GM18867 (cell line): ENCODE data around the gene PRKACA.
"Not testable (repeated sequence)": the region's sequence is repeated elsewhere in the genome, so short reads cannot be mapped to it uniquely, and the experiment has no call there.

ENCODE experiments used
- ATAC-seq: cut with Tn5 transposase; IDR thresholded peaks from one replicate; pipeline ENCODE4 v1.9.1; 2021; ENCODE audit warnings: mild to moderate bottlenecking, moderate library complexity; ENCODE audit not compliant: unreplicated experiment

PRKACA gene

DNA sequence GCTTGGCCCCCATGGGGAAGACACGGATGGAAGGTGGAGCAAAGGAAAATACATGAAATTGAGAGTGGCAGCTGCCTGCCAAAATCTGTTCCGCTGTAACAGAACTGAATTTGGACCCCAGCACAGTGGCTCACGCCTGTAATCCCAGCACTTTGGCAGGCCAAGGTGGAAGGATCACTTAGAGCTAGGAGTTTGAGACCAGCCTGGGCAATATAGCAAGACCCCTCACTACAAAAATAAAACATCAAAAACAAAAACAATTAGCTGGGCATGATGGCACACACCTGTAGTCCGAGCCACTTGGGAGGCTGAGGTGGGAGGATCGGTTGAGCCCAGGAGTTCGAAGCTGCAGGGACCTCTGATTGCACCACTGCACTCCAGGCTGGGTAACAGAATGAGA, 65.1 kb downstream of the PRKACA start:
- ATAC-seq = no peak

- ATAC-seq = no peak
Measured at GRCh38 chr19:14051980-14052379, 65.6 kb downstream of the PRKACA start.

- ATAC-seq = not testable (repeated sequence)
Measured at GRCh38 chr19:14050961-14051360, 66.6 kb downstream of the PRKACA start.

GRCh38 chr19:14050512-14050911, 67.0 kb downstream of the PRKACA start:
- no peak for ATAC-seq

GRCh38 chr19:14048443-14049153, 69.0 kb downstream of the PRKACA start:
- ATAC-seq = no peak

- ATAC-seq = not testable (repeated sequence)
Measured at GRCh38 chr19:14047866-14048265, 69.7 kb downstream of the PRKACA start.

DNA sequence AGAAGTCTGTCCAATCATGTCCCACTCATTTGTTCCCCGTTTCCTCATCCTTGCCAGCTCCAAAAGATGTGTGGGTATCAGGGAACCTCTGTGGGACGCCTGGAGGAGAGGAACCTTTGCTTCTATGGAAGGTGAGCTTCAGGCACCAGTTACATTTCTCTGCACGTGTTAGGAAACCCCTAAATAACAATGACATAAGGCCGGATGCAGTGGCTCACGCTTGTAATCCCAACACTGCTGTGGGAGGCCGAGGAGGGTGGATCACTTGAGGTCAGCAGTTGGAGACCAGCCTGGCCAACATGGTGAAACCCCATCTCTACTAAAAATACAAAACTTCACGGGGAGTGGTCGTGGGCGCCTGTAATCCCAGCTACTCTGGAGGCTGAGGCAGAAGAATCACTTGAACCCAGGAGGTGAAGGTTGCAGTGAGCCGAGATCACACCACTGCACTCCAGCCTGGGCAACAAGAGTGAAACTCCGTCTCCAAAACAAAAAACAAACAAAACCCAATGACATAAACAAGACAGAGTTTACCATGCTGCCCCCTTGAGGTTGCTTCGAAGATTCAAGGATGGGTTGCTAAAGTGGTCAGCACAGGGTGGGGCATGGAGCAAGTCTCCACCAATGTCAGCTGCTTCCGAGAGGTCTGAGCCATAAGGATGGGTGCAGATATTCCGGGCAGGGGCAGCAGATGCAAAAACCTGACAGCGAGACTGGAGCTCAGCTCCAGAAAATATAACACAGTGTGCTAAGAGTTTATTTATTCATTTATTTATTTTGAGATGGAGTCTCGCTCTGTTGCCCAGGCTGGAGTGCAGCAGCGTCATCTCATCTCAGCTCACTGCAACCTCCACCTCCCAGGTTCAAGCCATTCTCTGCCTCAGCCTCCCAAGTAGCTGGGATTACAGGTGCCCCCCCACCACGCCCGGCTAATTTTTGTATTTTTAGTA, 74.6 kb downstream of the PRKACA start:
- ATAC-seq = not testable (repeated sequence)
